ENCODE data around the gene SCN4B.

SCN4B gene

DNA sequence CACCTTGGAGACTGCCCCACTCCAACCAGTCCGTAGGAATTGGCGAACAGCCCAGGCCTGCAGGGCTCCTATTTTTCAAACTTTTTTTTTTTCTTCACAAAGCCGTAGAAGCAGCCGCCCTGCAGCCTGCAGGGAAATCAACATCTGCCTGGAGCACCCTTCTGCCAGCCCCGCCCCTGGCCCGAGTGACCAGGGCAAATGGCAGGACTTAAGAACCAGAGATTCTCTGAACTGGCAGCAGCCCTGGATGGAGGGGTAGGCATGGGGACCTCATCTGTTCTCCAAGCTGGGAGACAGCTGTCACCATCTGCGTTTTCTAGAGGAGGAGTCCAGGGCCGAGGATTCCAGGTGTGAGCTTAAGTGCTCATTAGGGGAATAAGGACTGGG is 18.3 kb upstream of the SCN4B start:
- DNase-seq (ENCODE audit: insufficient read length): no peak
- TF ChIP-seq POLR2AphosphoS5 (IDR thresholded peaks at IDR 0.05; ENCODE audit: low read depth, low read length): no peak
- no peak for TF ChIP-seq TAF1 (IDR thresholded peaks at IDR 0.05; ENCODE audit: borderline replicate concordance, low read depth, low read length)
- no peak for TF ChIP-seq POLR2A (IDR thresholded peaks at IDR 0.05; ENCODE audit: low read depth, low read length)
- FAIRE-seq: no peak

DNA sequence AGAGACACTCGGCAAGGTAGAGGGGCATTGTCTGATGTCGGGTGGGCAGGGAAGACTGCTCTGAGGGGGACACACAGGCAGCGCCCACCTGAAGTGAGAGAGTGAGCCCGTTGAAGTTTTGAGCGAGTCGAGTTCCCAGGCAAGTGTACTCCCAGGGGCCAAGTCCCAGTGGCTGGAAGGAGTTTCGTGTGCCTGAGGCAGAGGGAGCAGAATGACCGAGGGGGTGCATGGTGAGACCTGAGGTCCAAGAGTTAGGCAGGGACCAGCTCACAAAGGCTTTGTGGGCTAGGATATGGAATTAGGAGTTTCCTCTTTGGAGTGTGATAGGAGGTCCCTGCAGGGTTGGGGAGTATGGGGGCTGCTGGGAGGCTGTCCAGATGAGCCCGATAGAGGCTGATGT is 17.6 kb upstream of the SCN4B start:
- FAIRE-seq (no peak), DNase-seq (ENCODE audit: insufficient read length) (no peak)
- TF ChIP-seq POLR2AphosphoS5 (IDR thresholded peaks at IDR 0.05; ENCODE audit: low read depth, low read length): no peak
- TF ChIP-seq POLR2A (IDR thresholded peaks at IDR 0.05; ENCODE audit: low read depth, low read length): no peak
- no peak for TF ChIP-seq TAF1 (IDR thresholded peaks at IDR 0.05; ENCODE audit: borderline replicate concordance, low read depth, low read length)

DNA sequence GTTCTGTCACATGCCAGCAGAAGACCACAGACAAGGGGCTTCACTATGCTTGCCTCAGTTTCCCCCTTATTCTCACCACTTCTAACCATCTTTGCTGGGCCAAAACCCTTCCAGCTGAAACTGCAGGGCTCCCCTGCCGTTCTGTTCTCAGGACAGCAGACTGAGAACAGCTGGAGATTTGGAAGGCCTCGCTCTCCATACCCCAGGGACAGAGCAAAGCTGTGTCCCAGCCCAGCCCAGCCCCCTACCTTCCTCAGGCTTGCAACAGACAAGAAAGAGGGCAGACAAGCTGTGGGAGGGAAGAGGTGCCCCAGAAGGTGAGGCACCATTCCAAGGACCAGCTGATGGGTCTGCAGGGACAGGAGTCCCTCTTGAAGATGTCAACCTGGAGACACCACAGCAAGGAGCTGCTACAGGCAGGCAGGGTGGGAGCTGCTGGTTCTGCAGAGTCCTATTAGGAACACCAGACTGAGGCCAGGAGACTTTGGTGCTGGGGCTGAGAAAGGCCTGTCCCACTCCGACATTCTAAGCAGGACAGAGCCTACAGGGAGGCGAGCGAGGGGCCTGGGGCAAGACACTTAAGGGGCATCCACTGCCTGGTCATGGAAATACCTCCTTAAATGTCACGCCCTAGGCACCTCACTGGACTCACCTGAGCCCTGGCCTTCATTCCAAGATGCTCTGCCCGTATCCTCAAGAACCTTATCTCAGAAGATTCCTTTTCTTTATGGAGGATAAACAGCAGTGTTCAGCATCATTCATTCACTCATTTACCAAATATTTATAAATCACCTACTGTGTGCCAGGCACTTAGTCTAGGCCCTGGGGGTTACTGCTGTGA is 16.9 kb upstream of the SCN4B start:
- FAIRE-seq: no peak
- no peak for TF ChIP-seq TAF1 (IDR thresholded peaks at IDR 0.05; ENCODE audit: borderline replicate concordance, low read depth, low read length)
- no peak for TF ChIP-seq POLR2A (IDR thresholded peaks at IDR 0.05; ENCODE audit: low read depth, low read length)
- TF ChIP-seq POLR2AphosphoS5 (IDR thresholded peaks at IDR 0.05; ENCODE audit: low read depth, low read length): no peak
- no peak for DNase-seq (ENCODE audit: insufficient read length)

DNA sequence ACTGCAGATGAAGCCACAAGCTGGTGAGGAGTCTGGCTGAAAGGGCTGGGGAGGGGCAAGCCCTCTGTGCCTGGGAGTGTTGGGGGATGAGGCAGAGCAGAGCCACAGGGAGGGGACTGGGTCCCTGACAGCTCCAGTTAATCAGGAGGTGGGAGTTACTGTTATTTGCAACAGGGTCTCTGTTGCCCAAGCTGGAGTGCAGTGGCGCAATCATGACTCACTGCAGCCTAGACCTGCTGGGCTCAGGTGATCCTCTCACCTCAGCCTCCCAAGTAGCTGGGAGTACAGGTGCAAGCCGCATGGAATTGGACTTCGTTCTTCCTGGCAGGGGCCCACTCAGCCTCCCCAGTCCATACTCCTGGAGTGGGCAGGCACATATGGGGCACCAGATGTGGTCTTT is 16.1 kb upstream of the SCN4B start:
- FAIRE-seq: no peak
- TF ChIP-seq POLR2AphosphoS5 (IDR thresholded peaks at IDR 0.05; ENCODE audit: low read depth, low read length) (no peak), TAF1 (IDR thresholded peaks at IDR 0.05; ENCODE audit: borderline replicate concordance, low read depth, low read length) (no peak), POLR2A (IDR thresholded peaks at IDR 0.05; ENCODE audit: low read depth, low read length) (no peak)

DNA sequence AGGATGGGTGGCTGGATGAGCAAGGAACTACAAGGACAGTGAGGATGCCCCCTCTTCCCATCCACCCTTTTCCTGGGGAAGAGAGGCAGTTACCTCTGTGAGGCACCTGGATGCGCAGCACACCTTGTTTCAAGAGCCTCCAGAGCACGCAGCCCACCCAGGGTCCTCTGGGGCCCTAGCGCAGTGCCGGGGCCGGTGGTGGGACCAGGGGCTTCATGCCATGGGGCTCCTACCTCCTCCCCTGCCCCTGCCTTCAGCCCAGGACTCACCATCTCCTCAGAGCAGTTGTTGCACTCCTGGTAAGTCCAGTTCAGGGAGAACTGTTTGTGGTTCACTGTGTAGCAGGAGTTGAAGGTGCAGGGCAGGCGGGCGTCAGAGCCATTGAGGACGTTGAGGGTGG is 15.7 kb upstream of the SCN4B start:
- no peak for FAIRE-seq
- TF ChIP-seq TAF1 (IDR thresholded peaks at IDR 0.05; ENCODE audit: borderline replicate concordance, low read depth, low read length) (no peak), POLR2AphosphoS5 (IDR thresholded peaks at IDR 0.05; ENCODE audit: low read depth, low read length) (no peak), POLR2A (IDR thresholded peaks at IDR 0.05; ENCODE audit: low read depth, low read length) (no peak)
- DNase-seq (ENCODE audit: insufficient read length): no peak

More for the DNA sequence above, 16.1 kb upstream of the SCN4B start:
- DNase-seq (ENCODE audit: insufficient read length): no peak

DNA sequence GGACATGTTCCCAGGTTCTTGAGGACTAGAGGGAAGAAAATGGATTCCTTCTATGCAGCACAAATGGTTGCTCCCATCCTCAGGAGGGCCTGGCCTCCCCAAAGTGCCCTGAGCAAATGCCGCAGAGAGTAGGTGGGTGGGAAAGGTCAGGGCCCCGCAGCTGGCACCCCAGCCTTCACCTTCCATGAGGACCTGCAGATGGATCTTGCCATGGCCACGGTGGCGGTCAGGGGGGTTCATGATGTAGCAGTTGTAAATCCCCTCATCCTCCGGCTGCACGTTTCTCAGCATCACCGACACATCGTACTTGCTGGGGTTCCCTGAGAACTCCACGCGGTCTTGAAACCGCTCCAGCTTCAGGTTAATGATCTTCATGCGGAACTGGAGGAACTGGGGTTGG is 15.3 kb upstream of the SCN4B start:
- no peak for FAIRE-seq
- no peak for DNase-seq (ENCODE audit: insufficient read length)
- TF ChIP-seq POLR2A (IDR thresholded peaks at IDR 0.05; ENCODE audit: low read depth, low read length) (no peak), POLR2AphosphoS5 (IDR thresholded peaks at IDR 0.05; ENCODE audit: low read depth, low read length) (no peak), TAF1 (IDR thresholded peaks at IDR 0.05; ENCODE audit: borderline replicate concordance, low read depth, low read length) (no peak)

DNA sequence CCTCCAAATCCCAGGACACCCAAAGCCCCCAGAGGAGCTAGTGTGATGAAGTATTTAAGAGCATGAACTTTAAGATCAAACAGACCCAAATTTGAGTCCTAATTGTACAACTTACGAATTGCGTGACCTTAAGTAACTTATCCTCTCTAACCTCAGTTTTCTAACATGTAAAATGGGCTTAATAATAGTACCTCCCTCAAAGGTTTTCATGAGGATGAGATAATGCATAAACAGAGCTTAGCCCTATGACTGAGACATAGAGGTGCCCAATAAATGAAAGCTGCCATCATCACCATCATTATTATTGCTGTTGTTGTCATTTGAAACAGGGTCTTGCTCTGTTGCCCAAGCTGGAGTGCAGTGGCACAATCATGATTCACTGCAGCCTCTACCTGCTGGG is 14.6 kb upstream of the SCN4B start:
- TF ChIP-seq TAF1 (IDR thresholded peaks at IDR 0.05; ENCODE audit: borderline replicate concordance, low read depth, low read length) (no peak), POLR2A (IDR thresholded peaks at IDR 0.05; ENCODE audit: low read depth, low read length) (no peak), POLR2AphosphoS5 (IDR thresholded peaks at IDR 0.05; ENCODE audit: low read depth, low read length) (no peak)
- FAIRE-seq (no peak), DNase-seq (ENCODE audit: insufficient read length) (no peak)

DNA sequence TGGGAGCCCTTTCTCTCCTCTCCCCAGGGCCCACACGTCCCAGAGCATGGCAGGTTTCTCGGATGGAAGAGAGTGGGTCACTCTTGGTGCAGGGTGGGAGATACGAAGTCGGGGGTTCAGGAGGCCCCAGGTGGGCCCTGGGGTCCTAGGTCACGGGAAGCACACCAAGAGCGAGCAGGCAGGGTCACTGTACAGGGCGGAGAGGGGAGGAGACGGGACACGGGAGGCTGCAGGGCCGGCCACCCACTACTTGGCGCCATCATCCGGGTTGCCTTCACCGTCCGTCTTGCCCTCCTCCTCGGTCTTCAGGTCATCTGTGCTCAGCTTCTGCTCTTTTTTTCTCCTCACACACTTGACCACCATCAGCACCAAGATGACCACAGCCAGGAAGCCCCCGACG is 14.0 kb upstream of the SCN4B start:
- TF ChIP-seq POLR2A (IDR thresholded peaks at IDR 0.05; ENCODE audit: low read depth, low read length) (no peak), POLR2AphosphoS5 (IDR thresholded peaks at IDR 0.05; ENCODE audit: low read depth, low read length) (no peak), TAF1 (IDR thresholded peaks at IDR 0.05; ENCODE audit: borderline replicate concordance, low read depth, low read length) (no peak)
- no peak for FAIRE-seq
- no peak for DNase-seq (ENCODE audit: insufficient read length)

DNA sequence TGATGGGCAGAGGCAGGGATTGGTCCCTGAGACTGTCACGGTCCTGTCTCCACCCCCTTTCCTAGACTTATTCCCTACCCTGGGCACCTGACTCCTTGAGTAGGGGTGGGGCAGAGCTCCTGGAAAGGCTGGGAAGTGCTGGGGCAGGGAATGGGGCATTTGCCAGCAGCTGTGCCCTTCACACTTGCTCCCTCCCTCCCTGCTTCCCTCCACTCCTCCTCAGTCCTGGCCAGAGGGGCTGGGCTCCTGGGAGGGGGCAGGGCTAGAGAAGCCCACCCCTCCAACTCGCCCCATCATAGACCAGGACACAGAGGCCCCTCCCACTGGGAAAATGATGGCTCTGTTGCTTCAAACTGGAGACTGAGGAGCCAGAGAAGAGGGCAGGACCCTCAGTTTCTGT is 12.3 kb upstream of the SCN4B start:
- DNase-seq (ENCODE audit: insufficient read length) (no peak), FAIRE-seq (no peak)
- TF ChIP-seq POLR2AphosphoS5 (IDR thresholded peaks at IDR 0.05; ENCODE audit: low read depth, low read length): no peak
- no peak for TF ChIP-seq POLR2A (IDR thresholded peaks at IDR 0.05; ENCODE audit: low read depth, low read length)
- no peak for TF ChIP-seq TAF1 (IDR thresholded peaks at IDR 0.05; ENCODE audit: borderline replicate concordance, low read depth, low read length)

DNA sequence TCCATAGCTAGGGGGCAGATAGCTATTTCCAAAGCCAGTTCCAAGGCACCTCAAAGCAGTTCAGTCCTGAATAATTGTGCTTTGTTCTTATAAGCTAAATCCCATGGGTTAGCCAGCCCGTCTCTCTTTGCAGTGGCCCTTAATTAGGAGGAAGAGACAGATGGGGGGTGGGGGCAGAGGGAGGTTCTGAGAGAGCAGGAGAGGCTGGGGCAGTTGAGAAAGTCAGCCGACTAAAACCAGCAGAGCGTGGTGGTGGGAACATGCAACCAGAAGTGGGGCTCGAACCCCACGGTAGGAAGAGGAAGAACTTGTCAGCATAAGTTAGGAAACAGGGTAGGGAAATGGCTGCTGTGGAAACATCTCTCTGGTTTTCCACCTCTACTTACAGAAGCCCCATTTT is 10.9 kb upstream of the SCN4B start:
- no peak for TF ChIP-seq TAF1 (IDR thresholded peaks at IDR 0.05; ENCODE audit: borderline replicate concordance, low read depth, low read length)
- DNase-seq (ENCODE audit: insufficient read length) (no peak), FAIRE-seq (no peak)

DNA sequence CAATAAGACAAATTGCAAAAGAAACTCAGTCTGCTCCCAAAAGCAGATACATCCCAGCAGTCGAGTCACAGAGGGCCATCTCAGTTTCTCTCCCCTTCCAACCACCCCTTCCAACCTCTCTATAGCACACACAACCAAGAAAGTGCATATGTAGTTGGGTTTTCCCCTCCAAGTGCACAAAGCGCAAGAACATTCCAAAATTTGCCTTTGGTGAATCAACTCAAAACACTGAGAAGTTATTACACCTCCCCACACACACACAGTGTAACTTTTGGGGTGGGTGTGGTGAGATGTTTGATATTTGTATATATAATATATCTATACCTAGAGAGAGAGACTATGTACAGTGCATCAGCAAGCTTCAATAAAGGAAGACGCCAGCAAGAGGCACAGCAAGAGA is 10.2 kb upstream of the SCN4B start:
- TF ChIP-seq POLR2A (IDR thresholded peaks at IDR 0.05; ENCODE audit: low read depth, low read length) (no peak), POLR2AphosphoS5 (IDR thresholded peaks at IDR 0.05; ENCODE audit: low read depth, low read length) (no peak), TAF1 (IDR thresholded peaks at IDR 0.05; ENCODE audit: borderline replicate concordance, low read depth, low read length) (no peak)
- DNase-seq (ENCODE audit: insufficient read length) (no peak), FAIRE-seq (no peak)

DNA sequence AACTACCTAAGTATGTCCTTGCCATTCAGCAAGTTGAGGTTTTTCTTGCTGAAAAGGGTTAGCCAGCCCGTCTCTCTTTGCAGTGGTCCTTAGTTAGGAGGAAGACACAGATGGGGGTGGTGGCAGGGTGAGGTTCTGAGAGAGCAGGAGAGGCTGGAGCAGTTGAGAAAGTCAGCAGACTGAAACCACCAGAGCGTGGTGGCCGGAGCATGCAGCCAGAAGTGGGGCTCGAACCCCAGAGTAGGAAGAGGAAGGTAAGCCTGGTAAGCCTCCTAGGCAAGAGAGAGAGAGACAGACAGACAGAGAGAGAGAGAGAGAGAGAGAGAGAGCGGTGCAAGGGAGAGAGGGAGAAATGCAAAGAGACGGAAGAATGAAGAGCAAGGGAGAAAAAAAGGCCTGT is 9.2 kb upstream of the SCN4B start:
- FAIRE-seq: no peak
- no peak for DNase-seq (ENCODE audit: insufficient read length)
- TF ChIP-seq POLR2A (IDR thresholded peaks at IDR 0.05; ENCODE audit: low read depth, low read length) (no peak), POLR2AphosphoS5 (IDR thresholded peaks at IDR 0.05; ENCODE audit: low read depth, low read length) (no peak), TAF1 (IDR thresholded peaks at IDR 0.05; ENCODE audit: borderline replicate concordance, low read depth, low read length) (no peak)
